Erythroblast (primary cell): ENCODE data around the gene RCC2.

Source experiments
- GATA1 ChIP-seq: IDR thresholded peaks from 2 replicates; pipeline ENCODE4 v1.6.1; 2011; ENCODE audit warnings: low read depth, mild to moderate bottlenecking, control low read depth, low read length, moderate library complexity
- POLR2A ChIP-seq: IDR thresholded peaks from 2 replicates; pipeline ENCODE4 v1.6.1; 2011; ENCODE audit warnings: mild to moderate bottlenecking, low read length

- TF ChIP-seq POLR2A (no peak), GATA1 (no peak)
Observed at GRCh38 chr1:17409391-17409811, 30.1 kb downstream of the RCC2 start.
